Fibroblast of peridontal ligament (primary cell): ENCODE results near the gene CXCL11.
"Not testable (repeated sequence)": the region's sequence is repeated elsewhere in the genome, so short reads cannot be mapped to it uniquely, and the experiment has no call there.

Source experiments
- DNase-seq: peaks from one replicate; pipeline ENCODE4 v3.0.0-alpha.2; 2010; ENCODE audit errors: extremely low read depth

CXCL11 gene

DNA sequence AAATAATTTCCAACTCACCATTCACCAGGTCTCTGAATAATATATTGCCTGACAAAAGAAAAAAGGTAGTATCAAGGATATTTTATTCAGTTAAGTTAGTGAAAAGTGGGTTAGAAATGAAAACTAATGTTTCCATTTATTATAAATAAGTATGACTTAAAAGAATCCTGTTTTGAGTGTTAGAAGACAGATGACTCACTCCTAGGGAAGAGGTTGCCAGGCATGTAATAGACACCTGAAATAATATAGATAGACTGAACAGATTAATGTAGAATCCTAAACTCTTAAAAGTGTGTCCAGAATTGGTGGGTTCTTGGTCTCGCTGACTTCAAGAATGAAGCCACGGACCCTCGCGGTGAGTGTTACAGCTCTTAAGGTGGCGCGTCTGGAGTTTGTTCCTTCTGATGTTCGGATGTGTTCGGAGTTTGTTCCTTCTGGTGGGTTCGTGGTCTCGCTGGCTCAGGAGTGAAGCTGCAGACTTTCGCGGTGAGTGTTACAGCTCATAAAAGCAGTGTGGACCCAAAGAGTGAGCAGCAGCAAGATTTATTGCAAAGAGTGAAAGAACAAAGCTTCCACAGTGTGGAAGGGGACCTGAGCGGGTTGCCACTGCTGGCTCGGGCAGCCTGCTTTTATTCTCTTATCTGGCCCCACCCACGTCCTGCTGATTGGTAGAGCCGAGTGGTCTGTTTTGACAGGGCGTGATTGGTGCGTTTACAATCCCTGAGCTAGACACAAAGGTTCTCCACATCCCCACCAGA is 6.5 kb upstream of the CXCL11 start:
- not testable (repeated sequence) for DNase-seq

DNA sequence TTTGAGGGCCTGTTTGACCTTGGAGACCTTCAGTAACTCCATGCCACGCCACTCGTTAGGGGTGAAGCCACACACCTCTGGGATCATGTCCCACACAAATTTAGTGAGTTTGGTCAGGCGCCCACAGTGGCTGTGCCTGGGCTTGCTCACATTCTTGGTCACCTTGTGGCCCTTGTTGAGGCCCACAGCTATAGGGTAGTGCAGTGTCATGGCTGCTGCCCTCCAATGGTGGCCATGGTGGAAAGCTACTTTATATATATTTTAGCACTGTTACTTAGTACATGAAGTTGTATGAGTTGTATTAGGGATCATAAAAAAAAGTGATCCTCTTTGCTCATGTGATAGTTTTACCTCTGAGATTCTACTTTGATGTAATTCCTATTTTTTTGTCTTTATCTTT is 985 bp upstream of the CXCL11 start:
- no peak for DNase-seq

DNA sequence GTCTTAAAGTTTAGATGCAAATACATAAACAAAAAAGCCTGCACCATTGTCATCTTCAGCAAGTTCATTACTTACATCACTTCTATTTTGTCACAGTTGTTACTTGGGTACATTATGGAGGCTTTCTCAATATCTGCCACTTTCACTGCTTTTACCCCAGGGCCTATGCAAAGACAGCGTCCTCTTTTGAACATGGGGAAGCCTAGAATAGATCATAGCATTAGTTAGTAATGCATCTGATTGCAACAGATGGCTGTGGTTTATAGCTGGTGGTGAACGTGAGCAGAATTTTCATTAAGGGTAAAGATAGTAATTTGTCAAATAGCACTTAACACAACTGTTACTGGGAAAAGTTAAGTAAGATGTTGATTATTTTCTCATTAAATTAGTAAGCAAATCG is 729 bp downstream of the CXCL11 start:
- DNase-seq: no peak

DNA sequence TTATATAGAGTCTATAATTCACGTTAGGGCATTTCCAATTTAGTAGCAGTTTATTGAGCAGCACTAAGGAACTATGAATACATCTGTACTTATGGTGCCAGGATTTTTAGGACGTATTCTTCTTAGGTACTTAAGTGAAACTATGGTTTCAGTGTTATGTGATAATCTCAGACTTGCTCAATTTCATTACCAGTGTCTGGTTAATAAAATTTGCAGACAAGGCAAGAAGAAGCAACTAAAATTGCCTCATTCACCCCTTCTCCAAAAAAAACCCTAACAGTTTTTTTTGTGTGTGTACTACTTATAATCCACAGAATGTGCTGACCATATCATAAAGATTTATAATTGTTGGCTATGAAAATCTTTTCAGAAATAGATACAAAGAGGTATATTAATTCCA is 6.6 kb downstream of the CXCL11 start:
- DNase-seq: no peak

DNA sequence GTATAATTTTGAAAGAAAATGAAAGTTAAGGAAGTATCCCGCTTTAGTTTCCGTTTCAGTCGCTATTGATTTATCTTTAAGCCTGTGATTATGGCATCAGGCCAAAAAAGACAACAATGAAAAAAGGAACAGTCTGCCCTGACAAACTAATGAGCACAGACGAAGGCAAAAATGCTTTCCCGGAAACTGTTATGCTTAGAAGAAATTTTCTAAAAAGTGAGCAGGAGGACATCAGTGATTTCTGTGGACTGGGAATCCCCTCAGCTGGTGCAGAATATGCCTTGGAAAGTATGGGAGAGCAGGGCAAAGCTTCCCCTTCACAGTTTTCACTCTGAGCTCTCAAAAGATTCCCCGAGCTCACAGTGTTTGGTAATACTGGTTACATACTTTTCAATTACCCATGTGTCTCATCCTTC is 7.5 kb downstream of the CXCL11 start:
- peak; percentile 45 for DNase-seq

DNA sequence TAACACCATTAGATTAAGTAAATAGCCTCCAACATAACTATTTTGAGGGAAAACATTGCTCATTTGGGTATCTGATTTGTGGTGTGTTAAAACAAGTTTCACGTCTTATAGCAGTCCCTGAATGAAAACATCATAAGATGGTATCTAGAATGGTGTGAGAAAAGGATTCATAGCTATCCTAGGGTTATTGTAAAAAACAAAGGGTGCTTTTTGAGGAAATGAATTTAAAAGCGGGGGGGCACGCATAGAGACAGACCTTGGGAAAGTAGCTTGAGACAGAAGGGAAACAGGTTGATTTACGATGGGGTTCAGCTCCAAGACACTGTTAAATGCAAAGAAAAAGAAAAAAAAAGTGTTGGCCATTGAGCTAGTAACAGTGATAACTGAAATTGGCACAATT is 11.8 kb downstream of the CXCL11 start:
- no peak for DNase-seq

DNA sequence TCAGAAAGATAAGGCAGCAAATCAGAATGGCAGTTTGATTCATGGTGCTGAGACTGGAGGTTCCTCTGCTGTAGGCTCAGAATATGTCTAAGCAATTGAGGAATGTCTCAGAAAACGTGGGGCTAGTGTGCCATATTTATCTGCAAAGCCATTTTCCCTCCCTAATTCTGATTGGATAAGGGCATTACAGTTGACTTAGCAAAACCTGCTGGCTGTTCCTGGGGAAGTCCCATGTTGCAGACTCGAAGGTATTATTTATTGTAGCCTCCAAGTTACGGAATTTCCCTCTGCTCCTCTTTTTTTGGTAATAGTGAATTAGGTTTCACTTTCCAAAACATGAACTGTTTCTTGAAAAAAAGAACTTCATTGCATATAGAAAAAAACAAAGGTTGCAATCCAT is 12.5 kb downstream of the CXCL11 start, which contains the start of gene CXCL10:
Gene CXCL10 (minus strand): TSS at position 109 of the 400 bp plus-strand sequence. CDS start 66 bp downstream, at position 43.
- peak; percentile 18 for DNase-seq

DNA sequence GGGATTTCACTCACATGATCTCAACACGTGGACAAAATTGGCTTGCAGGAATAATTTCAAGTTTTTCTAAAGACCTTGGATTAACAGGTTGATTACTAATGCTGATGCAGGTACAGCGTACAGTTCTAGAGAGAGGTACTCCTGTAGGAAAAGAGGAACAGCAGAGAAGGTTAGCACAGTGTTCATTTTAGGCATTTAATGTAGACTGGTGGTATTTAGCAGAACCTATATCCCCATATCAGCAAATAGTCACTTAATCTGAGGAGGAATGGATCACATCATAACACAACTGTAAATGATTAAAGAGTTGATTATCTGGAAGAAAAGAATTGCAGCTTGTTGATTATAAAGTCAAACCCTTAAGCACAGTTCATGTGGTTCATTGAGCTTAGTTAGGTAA is 13.2 kb downstream of the CXCL11 start:
- no peak for DNase-seq

DNA sequence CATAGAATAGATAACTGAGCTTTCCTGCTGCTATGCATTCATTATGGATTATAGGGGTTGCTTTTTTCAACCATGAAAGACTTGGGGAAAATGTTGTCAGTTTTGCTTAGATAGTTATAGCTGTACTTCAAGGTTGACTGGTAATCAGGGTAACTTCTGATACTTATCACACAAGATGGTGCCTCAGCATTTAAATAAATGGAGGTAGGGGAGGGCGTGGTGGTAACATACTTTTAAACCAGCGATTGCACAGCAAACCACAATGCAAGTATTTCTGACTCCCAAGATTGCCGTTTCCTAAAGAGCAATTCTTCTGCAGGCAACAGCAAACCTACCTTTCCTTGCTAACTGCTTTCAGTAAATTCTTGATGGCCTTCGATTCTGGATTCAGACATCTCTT is 13.8 kb downstream of the CXCL11 start:
- no peak for DNase-seq

DNA sequence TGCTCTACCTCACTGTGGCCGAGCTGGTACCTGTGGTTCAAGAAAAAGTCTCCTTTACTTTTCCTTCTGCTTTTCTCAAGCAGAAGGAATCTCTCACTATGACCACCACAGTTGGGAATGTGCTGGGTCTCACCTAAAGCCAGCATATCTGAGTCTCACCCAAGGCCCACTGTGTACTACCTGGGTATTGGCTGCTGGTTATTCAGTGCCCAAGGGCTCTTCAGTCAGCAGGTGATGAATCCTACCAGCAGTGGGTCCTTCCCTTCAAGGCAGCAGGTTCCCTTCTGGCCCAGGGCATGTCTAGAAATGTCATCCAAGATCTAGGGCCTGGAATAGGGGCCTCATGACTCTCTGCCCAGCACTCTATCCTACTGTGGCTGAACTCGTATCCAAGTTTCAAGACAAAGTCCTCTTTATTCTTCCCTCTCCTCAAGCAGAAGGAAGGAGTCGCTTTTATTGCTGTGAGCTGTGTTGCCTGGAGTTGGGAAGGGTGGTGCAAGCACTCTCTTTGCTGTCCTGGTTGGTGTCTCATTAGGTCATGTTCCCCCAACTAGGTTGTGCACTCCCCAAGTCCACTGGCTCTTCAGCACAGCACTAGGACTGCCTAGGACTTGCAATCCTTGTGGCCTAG is 18.7 kb downstream of the CXCL11 start:
- DNase-seq: no peak

DNA sequence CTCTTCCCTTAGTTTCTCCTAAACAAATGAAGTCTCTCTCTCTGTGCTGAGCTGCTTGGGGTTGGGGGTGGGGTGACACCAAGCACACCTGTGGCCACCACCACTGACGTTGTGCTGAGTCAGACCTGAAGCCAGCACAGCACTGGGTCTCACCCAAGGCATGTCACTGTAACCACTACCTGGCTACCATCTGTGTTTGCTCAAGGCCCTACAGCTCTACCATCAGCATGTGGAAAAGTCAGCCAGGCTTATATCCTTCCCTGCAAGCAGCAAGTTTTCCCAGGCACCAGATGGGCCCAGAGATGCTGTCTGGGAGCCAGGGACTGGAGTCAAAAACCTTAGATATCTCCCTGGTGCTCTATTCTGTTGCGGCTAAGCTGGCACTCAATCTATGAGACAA is 19.5 kb downstream of the CXCL11 start:
- DNase-seq: no peak

DNA sequence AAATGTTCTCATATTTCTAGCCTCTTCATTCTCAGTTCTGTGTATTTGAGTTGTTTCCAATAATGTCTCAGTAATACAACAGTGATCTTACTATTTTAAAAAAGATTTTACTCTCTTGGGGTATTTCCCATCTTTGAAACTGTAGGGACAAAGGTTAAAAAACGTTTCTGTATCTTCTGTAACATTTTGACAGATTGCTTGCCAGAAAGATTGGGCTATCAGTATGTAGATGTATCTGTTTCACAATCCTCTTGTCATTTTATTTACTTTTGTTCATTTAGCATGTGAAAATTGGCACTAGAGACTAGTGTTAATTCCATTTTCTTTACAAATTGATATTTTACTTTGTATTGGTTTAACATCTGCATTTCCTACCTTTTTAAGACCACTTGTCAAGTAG is 22.3 kb downstream of the CXCL11 start:
- DNase-seq: no peak

DNA sequence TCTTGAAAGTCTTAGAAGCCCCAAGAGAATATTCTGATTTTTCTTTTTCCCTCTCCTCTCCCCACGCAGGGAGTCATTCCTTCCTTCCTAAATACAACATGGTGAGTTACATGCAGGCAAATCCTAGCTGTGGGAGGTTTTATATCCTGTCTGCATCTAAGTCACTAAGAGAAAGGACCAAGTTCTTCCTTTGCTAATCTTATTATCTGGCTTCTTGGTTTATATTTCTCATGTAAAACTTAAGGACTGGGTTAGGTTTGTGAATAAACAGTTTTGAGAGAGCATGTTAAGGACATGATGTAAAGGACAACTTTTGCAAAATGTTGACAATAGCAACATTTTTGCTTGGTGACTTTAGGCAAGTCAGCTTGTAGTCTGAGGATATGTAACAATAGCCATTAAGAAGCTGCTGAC is 23.5 kb downstream of the CXCL11 start:
- DNase-seq: peak; percentile 49

DNA sequence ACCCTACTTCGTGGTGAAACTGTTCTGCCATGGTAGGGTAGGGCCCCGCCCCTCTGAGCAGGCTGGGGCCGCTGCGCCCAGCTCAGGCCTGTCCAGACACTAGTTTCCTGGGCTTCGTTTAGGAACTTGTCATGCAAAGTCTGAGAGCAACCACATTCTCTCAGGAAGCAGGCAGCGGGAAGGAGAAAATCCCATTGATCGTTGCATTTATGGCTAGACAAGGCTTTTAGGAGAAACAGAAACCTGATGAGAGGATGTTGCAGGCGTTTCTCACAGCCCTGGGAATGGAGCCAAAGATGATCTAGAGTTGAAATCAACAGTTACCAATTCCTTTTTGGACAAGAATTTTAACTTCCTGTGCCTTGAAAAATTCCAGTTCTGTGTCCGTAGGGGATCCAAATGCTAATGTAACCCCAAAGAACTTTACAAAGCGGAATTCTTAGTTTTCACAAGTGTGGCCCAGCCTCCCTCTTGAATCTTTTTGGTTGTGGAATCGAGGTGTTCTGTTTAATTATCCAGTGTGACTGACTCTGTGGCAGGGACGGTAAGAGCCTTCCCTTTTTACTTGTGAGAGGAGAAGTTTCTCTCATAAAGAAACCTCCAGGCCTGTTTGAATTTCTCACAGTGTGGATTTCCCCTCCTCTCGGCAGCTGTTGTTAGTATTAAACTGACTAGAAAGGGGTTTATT is 24.0 kb downstream of the CXCL11 start:
- peak; percentile 91 for DNase-seq

DNA sequence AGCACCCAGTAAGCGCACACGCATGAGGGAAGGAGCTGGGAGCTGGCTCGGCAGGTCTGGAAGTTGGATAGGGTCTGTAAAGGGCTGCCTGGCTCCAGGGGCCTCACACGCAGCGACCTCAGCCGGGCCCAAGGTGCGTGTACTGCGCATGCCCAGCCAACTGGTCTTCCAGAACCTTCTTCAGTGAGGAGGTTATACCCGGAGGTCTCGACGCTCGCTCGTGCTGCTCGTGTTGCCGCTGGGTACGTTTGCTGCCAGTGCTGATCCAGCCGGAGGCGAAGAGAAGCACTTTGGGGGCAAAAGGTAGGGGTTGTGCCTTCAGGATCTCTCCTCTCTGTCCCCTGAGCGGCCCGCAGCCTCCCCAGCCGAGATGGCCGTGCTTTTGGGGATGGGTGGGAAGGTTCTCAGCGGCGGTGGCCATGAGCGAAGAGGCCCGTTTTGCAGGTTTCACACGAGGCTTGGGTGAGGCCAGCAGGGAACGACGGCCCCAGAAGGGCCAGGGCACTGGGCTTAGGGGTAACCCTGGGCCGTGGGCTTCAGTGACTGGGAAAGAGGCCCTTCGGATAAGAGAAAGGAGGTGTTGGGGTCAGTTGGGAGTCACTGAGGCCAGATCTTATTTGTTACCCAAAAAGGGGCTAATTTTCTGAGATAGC is 24.7 kb downstream of the CXCL11 start:
- no peak for DNase-seq

DNA sequence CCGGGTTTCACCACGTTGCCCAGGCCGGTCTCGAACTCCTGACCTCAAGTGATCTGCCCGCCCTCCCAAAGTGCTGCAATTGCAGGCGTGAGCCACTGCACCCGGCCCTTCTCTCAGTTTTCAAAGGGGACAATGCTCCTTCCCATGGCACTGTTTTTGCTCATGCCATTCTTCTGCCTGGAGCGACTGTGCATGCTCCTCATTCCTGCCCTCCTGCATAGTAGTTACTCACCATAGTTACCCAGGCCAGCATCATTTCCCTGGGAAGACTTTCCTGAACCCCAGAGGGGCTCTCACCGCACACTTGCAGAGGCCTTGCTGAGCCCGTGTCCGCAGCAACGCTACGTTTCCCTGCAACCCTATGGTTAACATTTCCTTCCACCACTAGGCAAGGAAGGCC is 25.3 kb downstream of the CXCL11 start:
- DNase-seq: no peak

DNA sequence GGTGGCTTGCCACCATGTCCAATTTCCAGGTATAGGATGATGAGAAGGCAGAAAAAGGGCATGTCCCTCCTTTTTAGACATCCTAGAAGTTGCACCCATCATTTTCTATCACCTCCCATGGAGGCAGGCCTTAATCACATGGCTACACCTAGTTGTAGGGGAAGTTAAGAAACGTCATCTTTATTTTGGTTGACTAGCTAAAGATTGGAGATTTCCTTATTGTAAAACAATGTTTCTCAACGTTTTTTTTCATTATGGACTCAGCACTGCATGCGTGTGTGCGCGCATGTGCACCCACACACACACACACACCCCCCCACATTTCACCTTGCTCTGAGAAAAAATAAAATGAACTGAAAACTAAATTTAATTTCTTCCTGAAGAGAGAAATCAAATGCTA is 26.6 kb downstream of the CXCL11 start:
- DNase-seq: no peak

DNA sequence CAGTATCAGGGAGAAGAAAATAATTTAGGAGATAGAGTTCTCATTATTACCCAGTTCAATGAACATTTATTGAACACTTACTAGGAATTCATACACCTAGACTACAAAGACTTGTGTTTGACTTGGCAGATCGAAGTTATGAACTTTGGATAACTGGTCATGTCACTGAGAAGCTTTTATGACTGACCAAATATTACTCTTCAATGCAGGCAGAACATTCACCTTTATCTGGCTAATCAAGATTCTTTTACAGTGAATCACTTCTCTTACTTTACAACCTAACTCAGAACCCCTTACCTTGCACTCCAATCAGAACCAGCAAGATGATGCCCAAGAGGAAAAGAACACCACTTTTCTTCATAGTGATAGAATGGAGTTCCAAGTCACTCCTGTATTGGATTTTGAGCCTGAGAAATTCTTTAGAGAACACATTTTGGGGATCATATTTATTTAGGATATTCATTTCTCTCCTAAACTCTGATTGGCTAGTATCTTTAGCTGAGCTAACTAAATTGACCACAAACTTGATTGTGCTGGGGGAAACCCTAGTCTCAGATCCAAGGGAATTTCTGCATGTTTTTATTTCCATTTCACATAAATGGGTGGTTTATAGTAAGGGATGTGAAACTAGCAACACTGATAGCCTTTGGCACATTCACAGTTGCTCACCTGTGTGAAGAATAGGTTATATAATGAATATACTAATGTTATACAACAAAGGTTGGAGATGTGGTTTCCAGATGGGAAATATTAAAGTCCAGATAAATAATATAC is 28.6 kb downstream of the CXCL11 start, which contains the start of gene CXCL9:
Gene CXCL9 (minus strand): TSS at position 421 of the 774 bp plus-strand sequence. CDS start 60 bp downstream, at position 361.
- no peak for DNase-seq

DNA sequence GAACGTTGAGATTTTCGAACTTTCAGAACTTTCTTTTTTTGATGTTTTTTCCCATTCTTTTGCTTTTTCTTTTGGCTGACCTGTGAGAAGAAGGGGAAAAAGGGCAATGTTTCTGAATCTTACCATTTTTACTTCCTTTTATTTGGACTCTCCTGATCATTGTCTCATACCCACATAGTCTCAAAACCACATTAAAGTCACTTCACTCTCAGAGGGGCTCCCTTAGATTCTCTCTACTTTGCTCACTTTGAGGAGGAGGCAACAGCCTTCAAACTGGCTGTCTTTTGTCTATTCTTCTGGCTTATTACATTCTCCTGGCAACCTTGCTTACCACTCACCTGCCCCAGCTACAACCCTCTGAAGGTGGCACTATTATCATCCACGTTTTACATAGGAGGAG is 32.2 kb downstream of the CXCL11 start:
- no peak for DNase-seq

DNA sequence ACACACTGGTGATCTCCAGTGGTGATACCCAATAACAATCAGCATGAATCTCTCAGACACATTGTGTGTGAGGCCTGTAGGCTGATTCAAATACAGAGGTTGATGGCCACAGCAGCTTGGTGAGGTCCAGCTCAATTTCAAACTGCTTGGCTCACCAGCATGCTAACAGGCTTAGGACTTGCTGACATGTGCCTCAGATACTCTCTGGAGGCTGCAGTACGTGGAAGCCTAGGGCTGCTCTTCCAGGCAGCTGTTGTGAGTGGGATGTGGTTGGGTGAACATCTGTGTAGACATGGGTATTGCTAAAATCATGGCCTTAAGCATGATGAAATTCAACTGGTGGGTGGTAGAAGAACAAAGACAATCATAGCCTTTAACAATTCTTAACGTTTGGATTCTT is 32.8 kb downstream of the CXCL11 start:
- DNase-seq: no peak

DNA sequence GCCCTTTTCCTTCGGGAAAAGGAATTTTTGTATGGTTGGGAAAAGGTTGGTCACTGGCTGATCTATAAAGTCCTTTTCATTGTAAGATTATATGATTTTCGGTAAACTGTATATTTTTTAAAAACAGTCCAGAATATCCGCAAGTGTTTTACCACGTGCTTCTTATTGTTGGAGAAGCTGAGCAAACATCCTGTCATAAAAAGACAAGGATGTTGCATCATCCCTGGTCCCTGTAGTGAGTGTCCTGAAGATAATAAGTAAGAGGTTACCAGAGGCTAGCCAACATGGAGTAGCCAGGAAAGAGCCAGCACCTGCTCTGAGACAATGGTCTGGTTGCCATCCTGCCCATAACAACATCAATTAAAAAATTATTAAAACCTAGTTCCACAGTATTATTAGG is 33.7 kb downstream of the CXCL11 start:
- DNase-seq: no peak

DNA sequence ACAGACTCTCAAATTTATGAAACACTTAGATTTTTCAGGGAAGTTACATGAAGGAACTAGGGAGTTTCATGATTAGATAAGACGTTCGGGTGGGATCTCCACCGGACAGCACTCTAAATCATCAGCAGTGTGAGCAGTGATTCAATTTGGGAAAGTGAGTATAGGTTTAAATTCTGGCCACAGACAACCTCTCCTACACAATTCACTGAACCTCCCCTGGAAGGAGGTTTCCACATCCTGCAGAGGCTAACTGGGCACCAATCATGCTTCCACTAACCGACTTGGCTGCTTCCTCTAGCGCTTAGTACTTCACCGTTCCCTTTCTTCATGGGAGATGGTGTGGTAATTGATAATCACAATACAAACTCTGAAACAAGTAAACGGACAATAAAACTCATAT is 34.2 kb downstream of the CXCL11 start:
- DNase-seq: no peak
